MM.1S (cell line): Measurements from ENCODE around the gene TMPRSS7.

Experiments used
- CTCF ChIP-seq: fragments of 300-600 bp; sonication (generic); IDR thresholded peaks from 2 replicates; pipeline ENCODE4 v1.5.1; 2016; ENCODE audit warnings: antibody characterized with exemption, low read length, mixed read lengths
- EZH2 ChIP-seq: fragments of 300-600 bp; sonication (generic); optimal IDR thresholded peaks from 2 replicates; pipeline ENCODE3; 2017; ENCODE audit warnings: low read depth, mild to moderate bottlenecking, antibody characterized with exemption, low read length, mixed read lengths
- EZH2phosphoT487 ChIP-seq: fragments of 300-600 bp; sonication (generic); IDR thresholded peaks from 2 replicates; pipeline ENCODE4 v1.6.1; 2018; ENCODE audit warnings: antibody characterized with exemption, low read length

- TF ChIP-seq CTCF (no peak), EZH2 (no peak), EZH2phosphoT487 (no peak)
Measured at GRCh38 chr3:112096176-112096575, 61.6 kb downstream of the TMPRSS7 start.
